ENCODE data around the gene RENBP. TPM values are rescaled to one million over a fixed set of nuclear protein-coding genes. Genes with fewer than 3 reads are reported as not detected.

The RENBP gene
- total RNA-seq, 1 experiment from 2014 or later: 7.1 TPM

GRCh38 chrX:153903238-153903980, 41.0 kb downstream of the RENBP start:
- Histone ChIP-seq H4K8ac (replicated peaks; ENCODE audit: insufficient read length, low read depth, low read length) (no peak overlapping the region), H3K27me3 (ENCODE audit: insufficient read depth, low read length) (no peaks in the 10 kb centered on the region), H2BK5ac (ENCODE audit: insufficient read length, low read length) (no peak overlapping the region), H2AFZ (ENCODE audit: low read length) (no peak overlapping the region), H3K14ac (ENCODE audit: insufficient read depth, low read length) (0 out of 2 replicates have a peak overlapping the region, but pooled peaks have one; percentile 6), H3T11ph (ENCODE audit: low read length) (no peak overlapping the region), H3K4me2 (ENCODE audit: insufficient read depth, insufficient read length, low read length) (no peak overlapping the region), H3K4ac (ENCODE audit: low read depth, low read length) (no peak overlapping the region), H3K9me3 (ENCODE audit: control insufficient read depth, low read depth, low read length) (peaks cover 6% of the 10 kb centered on the region), H2BK12ac (ENCODE audit: insufficient read length, low read depth, low read length) (no peak overlapping the region), H4K5ac (ENCODE audit: insufficient read length, low read depth, low read length) (no peak overlapping the region), H4K20me1 (ENCODE audit: control insufficient read depth, insufficient read depth, insufficient read length) (no peaks in the 10 kb centered on the region), H3K18ac (ENCODE audit: insufficient read length, low read depth, low read length) (peak overlapping the region; percentile 77), H4K91ac (ENCODE audit: insufficient read length, low read depth, low read length) (no peak overlapping the region), H3K79me2 (ENCODE audit: insufficient read depth, low read length) (no peaks in the 10 kb centered on the region), H3K23ac (ENCODE audit: insufficient read length, low read depth, low read length) (no peak overlapping the region), H3K23me2 (ENCODE audit: insufficient read length, low read depth, low read length, poor library complexity, severe bottlenecking) (no peaks in the 10 kb centered on the region), H3K56ac (ENCODE audit: insufficient read length, low read depth, low read length) (no peak overlapping the region), H2BK120ac (ENCODE audit: low read depth, low read length, poor library complexity, severe bottlenecking) (no peak overlapping the region), H3K4me1 (ENCODE audit: insufficient read depth, low read length) (no peaks in the 10 kb centered on the region), H3K79me1 (ENCODE audit: insufficient read depth, low read depth, low read length, poor library complexity, severe bottlenecking) (no peaks in the 10 kb centered on the region), H3K27ac (ENCODE audit: insufficient read length, low read depth, low read length) (no peak overlapping the region), H2AK5ac (ENCODE audit: insufficient read length, low read length) (no peak overlapping the region), H3K9ac (ENCODE audit: extremely low read depth, insufficient read length, low read length) (no peak overlapping the region), H2BK20ac (ENCODE audit: low read depth, low read length, poor library complexity, severe bottlenecking) (no peak overlapping the region), H2BK15ac (ENCODE audit: low read depth, low read length) (no peak overlapping the region)
- Mint-ChIP-seq H3K9me3 (peaks cover 63 to 65% of the 10 kb centered on the region in 2 experiments), H3K27me3 (ENCODE audit: low read depth) (peaks cover 4% of the 10 kb centered on the region; the same call in 1 of the 2 replicates), H3K27ac (peak overlapping the region in 1 of 3 experiments; percentile 34; a peak in 3 of 7 replicates), H3K4me1 (peaks cover 5 to 22% of the 10 kb centered on the region in 2 experiments), H3K36me3 (ENCODE audit: insufficient read depth in 1 of 3, low read depth in 3 of 3) (peaks cover under 1 to 14% (median 4%) of the 10 kb centered on the region in 3 experiments; a peak in 5 of 7 replicates), H3K4me3 (no peak overlapping the region)
- TF ChIP-seq CTCF (conservative IDR thresholded peaks at IDR 0.05): no peak
- peak; percentile 24 for DNase-seq
- no CpG with 5 or more reads among the region's 18 CpGs for WGBS (ENCODE audit: extremely low coverage, insufficient read length, low lambda C conversion rate)
